Stimulated activated naive B cell treated with anti-CD40 and anti-IgM and Interleukin-4, amounts not matched to agents 10 μg/mL and 1 μg/mL and 100 μg/mL, for 72 hours (primary cell): ENCODE results near the gene ADAMTS12.

Experiments
- ATAC-seq, 2 donors: fragments of 150-1000 bp; cut with Tn5 transposase; replicated peaks; 2 replicates each; pipeline ENCODE4 v1.10.0; 2021; ENCODE audit warnings: moderate library complexity in 1 of 2
- DNase-seq: peaks from one replicate; pipeline ENCODE4 v3.0.0; 2021
- H3K27ac Mint-ChIP-seq: one replicate; pipeline ENCODE4 v1.8.0; 2022; ENCODE audit warnings: mild to moderate bottlenecking, mixed read lengths
- H3K27me3 Mint-ChIP-seq, 2 donors: one replicate each; pipeline ENCODE4 v1.8.0; 2022; ENCODE audit warnings: mixed read lengths in 2 of 2
- H3K36me3 Mint-ChIP-seq, 2 donors: one replicate each; pipeline ENCODE4 v1.8.0; 2022; ENCODE audit warnings: mixed read lengths in 2 of 2, mild to moderate bottlenecking in 1 of 2
- H3K4me1 Mint-ChIP-seq, 2 donors: one replicate each; pipeline ENCODE4 v1.8.0; 2022; ENCODE audit warnings: mixed read lengths in 2 of 2, mild to moderate bottlenecking in 1 of 2
- H3K4me3 Mint-ChIP-seq, 2 donors: one replicate each; pipeline ENCODE4 v1.8.0; 2022; ENCODE audit warnings: mild to moderate bottlenecking in 2 of 2, mixed read lengths in 2 of 2, moderate library complexity in 1 of 2
- H3K9me3 Mint-ChIP-seq, 2 donors: one replicate each; pipeline ENCODE4 v1.8.0; 2022; ENCODE audit warnings: mixed read lengths in 2 of 2, mild to moderate bottlenecking in 1 of 2

The ADAMTS12 gene

DNA sequence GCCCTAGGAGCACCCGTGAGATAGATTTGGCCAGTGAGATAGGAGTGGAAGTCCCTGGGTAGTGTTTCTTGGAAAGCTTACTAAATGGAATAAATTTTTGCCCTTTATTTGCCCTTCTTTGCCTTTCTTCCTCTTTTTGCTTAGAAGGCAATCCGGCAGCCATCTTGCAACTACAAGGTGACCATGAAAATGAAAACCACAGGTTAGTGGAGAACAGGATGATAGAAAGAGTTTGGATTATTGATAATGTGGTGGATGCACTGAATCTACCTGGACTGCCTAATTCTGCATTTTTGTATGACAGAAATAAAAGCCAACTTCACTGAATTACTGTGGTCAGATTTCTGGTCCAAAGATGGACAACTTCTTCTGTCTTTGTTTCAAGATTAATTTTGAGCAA is 417.8 kb downstream of the ADAMTS12 start:
- DNase-seq, result no peak
- Mint-ChIP-seq H3K36me3 (peaks cover 63 to 82% of the 10 kb centered on the region in 2 donors), H3K4me3 (no peak overlapping the region), H3K27me3 (no peaks in the 10 kb centered on the region), H3K27ac (no peak overlapping the region), H3K9me3 (peaks cover 20 to 29% of the 10 kb centered on the region in 2 donors), H3K4me1 (peaks cover 4 to 8% of the 10 kb centered on the region in 2 donors)
- no peak for ATAC-seq
